ENCODE measurements around the gene MRTFB.

MRTFB gene

DNA sequence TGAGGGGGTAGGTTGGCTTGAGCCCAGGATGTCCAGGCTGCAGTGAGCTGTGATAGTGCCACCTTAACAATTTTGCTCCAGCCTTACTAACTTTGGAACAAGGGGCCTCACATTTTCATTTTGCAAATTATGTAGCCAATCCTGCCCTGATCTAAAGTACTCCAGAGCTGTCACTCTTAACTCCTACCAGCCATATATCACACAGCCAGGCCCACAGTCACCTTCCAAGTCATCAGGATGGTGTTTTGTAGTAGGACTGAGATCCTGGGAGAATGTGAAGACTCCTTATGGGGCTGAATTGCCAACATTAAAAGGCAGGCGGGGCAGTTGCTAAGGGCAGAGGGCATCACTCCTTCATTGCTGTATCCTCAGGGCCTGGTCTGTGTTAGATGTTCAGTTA, 243.0 kb downstream of the MRTFB start:
- Mint-ChIP-seq H3K4me3 (no peak overlapping the region), H3K27me3 (no peaks in the 10 kb centered on the region), H3K27ac (no peak overlapping the region), H3K9me3 (no peaks in the 10 kb centered on the region), H3K36me3 (no peaks in the 10 kb centered on the region), H3K4me1 (peaks cover 24% of the 10 kb centered on the region)
- ATAC-seq, result no peak

DNA sequence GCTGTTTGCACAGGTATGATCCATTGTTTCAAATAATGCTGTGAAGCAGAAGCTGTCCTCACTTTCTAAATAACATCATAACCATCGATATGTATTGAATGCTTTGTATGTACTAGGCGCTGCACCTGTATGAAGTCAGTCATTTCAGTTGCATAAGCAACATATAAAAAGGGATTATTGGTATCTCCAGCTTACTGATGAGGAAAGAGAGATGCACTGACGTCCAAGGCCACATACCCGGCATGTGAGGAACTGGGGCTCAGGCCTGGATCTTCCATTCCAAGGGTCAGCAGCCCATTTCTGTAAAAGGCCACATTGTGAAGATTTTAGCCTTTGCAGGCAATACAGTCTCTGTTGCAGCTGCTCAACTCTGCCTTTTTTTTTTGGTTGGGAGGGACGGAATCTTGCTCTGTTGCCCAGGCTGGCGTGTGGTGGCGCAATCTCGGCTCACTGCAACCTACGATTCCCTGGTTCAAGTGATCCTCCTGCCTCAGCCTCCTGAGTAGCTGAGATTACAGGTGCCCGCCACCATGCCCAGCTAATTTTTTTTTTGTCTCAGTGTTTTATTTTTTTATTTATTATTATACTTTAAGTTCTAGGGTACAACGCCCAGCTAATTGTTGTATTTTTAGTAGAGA, 244.7 kb downstream of the MRTFB start:
- Mint-ChIP-seq H3K27me3 (no peaks in the 10 kb centered on the region), H3K4me1 (peaks cover 7% of the 10 kb centered on the region), H3K4me3 (no peak overlapping the region), H3K27ac (no peak overlapping the region), H3K9me3 (no peaks in the 10 kb centered on the region), H3K36me3 (no peaks in the 10 kb centered on the region)
- no peak for ATAC-seq
